Activated naive CD8-positive, alpha-beta T cell (primary cell): ENCODE measurements around the gene ZBTB46.
"Not testable (repeated sequence)": the region's sequence is repeated elsewhere in the genome, so short reads cannot be mapped to it uniquely, and the experiment has no call there.

Source experiments
- H3K27ac Mint-ChIP-seq: one replicate; pipeline ENCODE4 v1.8.0; 2021; ENCODE audit warnings: mixed read lengths
- H3K27me3 Mint-ChIP-seq: one replicate; pipeline ENCODE4 v1.8.0; 2021; ENCODE audit warnings: mixed read lengths
- H3K36me3 Mint-ChIP-seq: one replicate; pipeline ENCODE4 v1.8.0; 2021; ENCODE audit warnings: mixed read lengths
- H3K4me1 Mint-ChIP-seq: one replicate; pipeline ENCODE4 v1.8.0; 2021; ENCODE audit warnings: low read depth, mixed read lengths
- H3K4me3 Mint-ChIP-seq: one replicate; pipeline ENCODE4 v1.8.0; 2021; ENCODE audit warnings: mild to moderate bottlenecking, mixed read lengths
- H3K9me3 Mint-ChIP-seq: one replicate; pipeline ENCODE4 v1.8.0; 2021; ENCODE audit warnings: low read depth, mixed read lengths

Gene ZBTB46

DNA sequence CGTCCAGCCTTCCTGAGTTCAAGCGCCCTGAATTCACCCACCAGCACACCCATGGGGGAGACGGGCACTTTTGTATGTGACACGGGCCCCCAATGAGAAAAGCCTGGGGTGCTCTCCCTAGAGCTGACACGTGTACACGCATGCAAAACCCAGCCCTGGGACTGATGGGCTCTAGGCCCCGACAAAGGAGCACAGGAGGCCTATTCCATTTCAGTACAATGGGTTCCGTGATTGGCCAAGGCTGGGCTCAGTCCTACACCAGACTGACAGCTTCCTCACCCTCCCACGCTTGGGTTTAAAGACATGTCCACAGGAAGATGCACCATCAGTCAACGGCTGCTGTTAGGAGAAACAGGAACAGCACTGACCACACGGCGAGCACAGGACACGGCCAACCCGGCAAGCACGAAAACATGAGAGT, 8.8 kb downstream of the ZBTB46 start:
- H3K27me3 Mint-ChIP-seq, result peaks cover 9% of the 10 kb centered on the region
- peaks cover 3% of the 10 kb centered on the region for H3K4me1 Mint-ChIP-seq
- H3K4me3 Mint-ChIP-seq, result no peak overlapping the region
- H3K27ac Mint-ChIP-seq, result no peak overlapping the region
- H3K36me3 Mint-ChIP-seq, result no peaks in the 10 kb centered on the region
- no peaks in the 10 kb centered on the region for H3K9me3 Mint-ChIP-seq

DNA sequence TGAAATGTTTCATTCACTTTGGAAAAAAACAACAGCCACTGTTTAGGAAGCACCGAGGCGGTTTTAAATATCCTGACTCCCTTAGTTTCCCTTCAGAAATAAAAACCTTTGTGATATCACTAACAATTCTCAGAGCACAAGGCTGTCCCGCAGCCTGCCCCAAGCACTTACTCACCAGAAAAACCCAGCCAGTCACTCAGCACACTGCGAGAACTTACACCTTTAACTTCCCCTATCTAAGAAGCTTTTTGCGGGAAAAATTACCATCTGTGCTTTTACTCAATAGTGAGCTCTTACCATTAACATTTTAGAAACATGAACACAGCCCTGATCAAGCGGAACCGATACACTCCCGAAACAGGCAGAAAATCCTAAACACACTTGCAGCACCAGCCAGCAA, 9.3 kb downstream of the ZBTB46 start:
- no peaks in the 10 kb centered on the region for H3K36me3 Mint-ChIP-seq

DNA sequence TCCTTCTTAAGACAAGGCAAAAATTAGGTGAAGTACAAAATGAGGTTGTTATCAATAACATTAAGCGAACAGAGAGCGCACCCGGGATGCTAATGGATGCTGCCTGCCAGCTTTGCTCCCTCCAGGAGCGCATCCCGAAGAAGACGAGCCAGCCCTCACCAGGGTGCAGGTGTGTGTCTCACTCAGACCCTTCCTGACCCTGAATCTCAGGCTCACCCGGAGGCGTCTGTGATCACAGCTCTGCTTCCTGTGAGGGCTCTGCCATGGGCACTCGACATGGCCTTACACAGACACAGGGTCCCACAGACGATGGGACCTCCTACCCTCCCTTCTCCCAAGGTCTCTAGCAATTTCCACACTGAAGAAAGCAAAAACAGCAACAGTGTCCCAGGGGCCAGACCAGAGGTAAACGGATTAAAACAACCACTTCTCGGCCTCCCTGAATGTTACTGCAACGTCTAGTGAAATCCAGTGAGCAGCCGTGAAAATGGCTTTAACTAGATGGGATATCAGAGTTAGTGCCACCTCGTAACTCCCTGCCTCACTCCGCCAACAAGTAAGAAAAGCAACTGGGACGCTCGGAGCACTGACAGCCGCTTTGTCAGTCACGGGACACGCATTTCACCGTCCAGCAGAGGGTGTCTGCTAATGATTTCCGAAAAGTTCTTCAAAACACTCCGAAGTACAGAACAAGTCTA, 11.7 kb downstream of the ZBTB46 start:
- peak overlapping the region; percentile 20 for H3K4me3 Mint-ChIP-seq
- H3K9me3 Mint-ChIP-seq, result no peaks in the 10 kb centered on the region
- no peaks in the 10 kb centered on the region for H3K27me3 Mint-ChIP-seq
- peaks cover 3% of the 10 kb centered on the region for H3K4me1 Mint-ChIP-seq
- H3K27ac Mint-ChIP-seq, result no peak overlapping the region
- H3K36me3 Mint-ChIP-seq, result no peaks in the 10 kb centered on the region

More for the DNA sequence above, 9.3 kb downstream of the ZBTB46 start:
- Mint-ChIP-seq H3K27ac (no peak overlapping the region), H3K9me3 (no peaks in the 10 kb centered on the region), H3K4me3 (no peak overlapping the region), H3K4me1 (peaks cover 3% of the 10 kb centered on the region), H3K27me3 (peaks cover 9% of the 10 kb centered on the region)

- H3K36me3 Mint-ChIP-seq, result no peaks in the 10 kb centered on the region
- H3K27ac Mint-ChIP-seq, result no peak overlapping the region
- no peaks in the 10 kb centered on the region for H3K27me3 Mint-ChIP-seq
- H3K9me3 Mint-ChIP-seq, result no peaks in the 10 kb centered on the region
- H3K4me1 Mint-ChIP-seq, result peaks cover 3% of the 10 kb centered on the region
- H3K4me3 Mint-ChIP-seq, result no peak overlapping the region
These were observed 15.3 kb downstream of the ZBTB46 start for GRCh38 chr20:63815615-63816253.

GRCh38 chr20:63814891-63815614, 16.0 kb downstream of the ZBTB46 start:
- Mint-ChIP-seq H3K27me3 (no peaks in the 10 kb centered on the region), H3K36me3 (no peaks in the 10 kb centered on the region), H3K9me3 (no peaks in the 10 kb centered on the region), H3K4me3 (no peak overlapping the region), H3K27ac (no peak overlapping the region), H3K4me1 (peaks cover 3% of the 10 kb centered on the region)

DNA sequence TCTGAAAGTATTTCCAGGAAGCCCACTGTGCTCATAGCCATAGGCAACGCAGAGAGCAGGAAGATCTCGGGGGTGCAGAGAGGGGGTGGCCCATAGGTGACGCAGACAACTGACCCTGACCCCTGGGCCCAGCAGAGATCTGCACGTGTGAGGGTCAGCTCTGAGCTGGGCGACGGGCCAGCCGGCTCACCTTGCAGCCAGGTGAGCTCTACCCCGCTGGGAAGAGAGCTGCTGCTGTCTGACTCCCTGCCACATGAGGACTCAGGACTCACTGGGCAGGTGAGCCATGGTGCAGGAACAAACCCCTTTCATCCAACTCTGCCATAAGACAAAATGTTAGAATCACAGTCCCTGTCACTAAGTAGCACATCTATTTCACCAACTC, 19.6 kb downstream of the ZBTB46 start:
- H3K27ac Mint-ChIP-seq, result no peak overlapping the region
- no peaks in the 10 kb centered on the region for H3K36me3 Mint-ChIP-seq
- H3K9me3 Mint-ChIP-seq, result no peaks in the 10 kb centered on the region
- H3K27me3 Mint-ChIP-seq, result no peaks in the 10 kb centered on the region
- H3K4me3 Mint-ChIP-seq, result no peak overlapping the region
- no peaks in the 10 kb centered on the region for H3K4me1 Mint-ChIP-seq

- H3K36me3 Mint-ChIP-seq, result no peaks in the 10 kb centered on the region
- no peaks in the 10 kb centered on the region for H3K9me3 Mint-ChIP-seq
- H3K4me3 Mint-ChIP-seq, result no peak overlapping the region
- no peaks in the 10 kb centered on the region for H3K4me1 Mint-ChIP-seq
- no peaks in the 10 kb centered on the region for H3K27me3 Mint-ChIP-seq
- no peak overlapping the region for H3K27ac Mint-ChIP-seq
These were observed 20.2 kb downstream of the ZBTB46 start for GRCh38 chr20:63810730-63811490.

DNA sequence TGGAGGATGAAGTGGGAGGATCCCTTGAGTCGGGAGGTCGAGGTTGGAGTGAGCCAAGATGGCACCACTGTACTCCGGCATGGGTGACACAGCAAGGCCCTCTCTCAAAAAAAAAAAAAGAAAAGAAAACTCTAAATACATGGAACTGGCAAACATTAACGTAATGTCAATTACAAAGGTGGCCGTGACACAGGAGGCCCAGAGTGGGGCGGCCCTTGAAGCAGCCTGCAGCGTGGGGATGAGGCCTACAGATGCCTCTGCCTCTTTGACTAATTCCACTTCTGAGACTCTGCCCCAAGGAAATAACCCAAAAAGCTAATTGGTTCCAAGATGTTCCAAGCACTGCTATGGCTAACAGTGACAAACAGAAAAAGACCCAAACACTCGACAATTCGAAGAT, 21.2 kb downstream of the ZBTB46 start:
- no peaks in the 10 kb centered on the region for H3K9me3 Mint-ChIP-seq
- no peak overlapping the region for H3K27ac Mint-ChIP-seq
- no peaks in the 10 kb centered on the region for H3K36me3 Mint-ChIP-seq
- no peaks in the 10 kb centered on the region for H3K27me3 Mint-ChIP-seq
- no peaks in the 10 kb centered on the region for H3K4me1 Mint-ChIP-seq
- no peak overlapping the region for H3K4me3 Mint-ChIP-seq

- Mint-ChIP-seq H3K36me3 (no peaks in the 10 kb centered on the region), H3K4me3 (no peak overlapping the region), H3K27me3 (peaks cover 2% of the 10 kb centered on the region), H3K9me3 (no peaks in the 10 kb centered on the region), H3K27ac (no peak overlapping the region), H3K4me1 (no peaks in the 10 kb centered on the region)
These were observed 21.9 kb downstream of the ZBTB46 start for GRCh38 chr20:63808964-63809674.

- Mint-ChIP-seq H3K9me3 (no peaks in the 10 kb centered on the region), H3K36me3 (no peaks in the 10 kb centered on the region), H3K27ac (no peak overlapping the region), H3K4me3 (no peak overlapping the region), H3K4me1 (peaks cover 3% of the 10 kb centered on the region), H3K27me3 (peaks cover 4% of the 10 kb centered on the region)
These were observed 22.8 kb downstream of the ZBTB46 start for GRCh38 chr20:63808145-63808724.

GRCh38 chr20:63807654-63808053, 23.4 kb downstream of the ZBTB46 start:
- Mint-ChIP-seq H3K27ac (no peak overlapping the region), H3K4me1 (peaks cover 3% of the 10 kb centered on the region), H3K27me3 (peaks cover 4% of the 10 kb centered on the region), H3K36me3 (no peaks in the 10 kb centered on the region), H3K4me3 (no peak overlapping the region), H3K9me3 (no peaks in the 10 kb centered on the region)

- H3K4me3 Mint-ChIP-seq, result peak overlapping the region; percentile 7
- no peaks in the 10 kb centered on the region for H3K36me3 Mint-ChIP-seq
- peaks cover 3% of the 10 kb centered on the region for H3K4me1 Mint-ChIP-seq
- H3K27ac Mint-ChIP-seq, result no peak overlapping the region
- H3K9me3 Mint-ChIP-seq, result no peaks in the 10 kb centered on the region
- H3K27me3 Mint-ChIP-seq, result peaks cover 7% of the 10 kb centered on the region
These were observed 26.8 kb downstream of the ZBTB46 start for GRCh38 chr20:63804308-63804636.

DNA sequence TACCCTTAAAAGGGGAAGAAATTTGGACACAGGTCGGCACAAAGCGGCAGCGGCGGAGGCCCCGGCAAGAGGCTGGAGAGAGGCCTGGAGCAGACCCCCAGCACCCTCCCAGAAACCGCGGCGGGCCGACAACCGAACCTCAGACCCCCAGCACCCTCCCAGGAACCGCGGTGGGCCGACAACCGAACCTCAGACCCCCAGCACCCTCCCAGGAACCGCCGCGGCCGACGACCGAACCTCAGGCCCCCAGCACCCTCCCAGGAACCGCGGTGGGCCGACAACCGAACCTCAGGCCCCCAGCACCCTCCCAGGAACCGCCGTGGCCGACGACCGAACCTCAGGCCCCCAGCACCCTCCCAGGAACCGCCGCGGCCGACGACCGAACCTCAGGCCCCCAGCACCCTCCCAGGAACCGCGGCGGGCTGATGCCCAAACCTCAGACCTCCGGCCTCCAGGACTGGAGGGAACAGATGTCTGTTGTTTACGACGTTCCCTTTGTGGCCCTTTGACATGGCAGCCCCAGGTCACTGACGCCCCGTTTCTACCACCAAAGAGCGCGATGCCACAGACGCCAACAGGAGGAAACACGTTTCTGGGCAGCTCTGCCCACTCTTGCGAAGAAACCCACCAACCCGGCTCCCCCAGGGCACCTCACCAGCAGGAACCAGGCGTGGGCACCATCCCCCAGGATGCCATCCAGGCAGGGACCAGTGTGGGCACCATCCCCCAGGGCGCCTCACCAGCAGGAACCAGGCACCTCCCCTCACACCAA, 28.4 kb downstream of the ZBTB46 start:
- peaks cover 3% of the 10 kb centered on the region for H3K4me1 Mint-ChIP-seq
- H3K27ac Mint-ChIP-seq, result no peak overlapping the region
- no peaks in the 10 kb centered on the region for H3K9me3 Mint-ChIP-seq
- H3K27me3 Mint-ChIP-seq, result peaks cover 7% of the 10 kb centered on the region
- H3K4me3 Mint-ChIP-seq, result no peak overlapping the region
- no peaks in the 10 kb centered on the region for H3K36me3 Mint-ChIP-seq

GRCh38 chr20:63801174-63801573, 29.9 kb downstream of the ZBTB46 start:
- not testable (repeated sequence) for H3K4me1 Mint-ChIP-seq, H3K27me3 Mint-ChIP-seq, H3K9me3 Mint-ChIP-seq, H3K27ac Mint-ChIP-seq, H3K4me3 Mint-ChIP-seq, H3K36me3 Mint-ChIP-seq
